ENCODE data around the gene ANO3.

Gene ANO3

DNA sequence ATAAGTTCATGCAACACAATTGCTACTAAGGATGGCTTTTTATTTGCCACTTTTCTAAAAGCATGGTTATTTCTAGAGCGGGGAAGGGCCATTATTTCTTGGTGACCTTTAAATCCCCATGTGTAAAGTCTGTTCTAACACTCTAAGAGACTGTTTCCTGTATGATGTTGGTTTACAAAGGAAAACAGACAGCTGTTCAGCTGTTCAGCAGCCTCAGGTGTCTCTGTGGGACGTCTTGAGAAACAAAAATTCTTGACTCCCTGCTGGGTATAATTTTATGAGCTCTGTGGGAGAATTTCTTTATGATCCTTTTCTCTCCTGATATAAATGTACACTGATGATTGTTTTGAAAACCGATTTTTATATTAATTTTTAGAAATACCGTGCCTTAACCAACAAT is 226.3 kb downstream of the ANO3 start:
- TF ChIP-seq CTCF (IDR thresholded peaks at IDR 0.05; ENCODE audit: borderline replicate concordance, insufficient read depth, low read depth, low read length), result no peak
- H3K4me3 ChIP-seq (ENCODE audit: low read depth, low read length), result no peak overlapping the region

DNA sequence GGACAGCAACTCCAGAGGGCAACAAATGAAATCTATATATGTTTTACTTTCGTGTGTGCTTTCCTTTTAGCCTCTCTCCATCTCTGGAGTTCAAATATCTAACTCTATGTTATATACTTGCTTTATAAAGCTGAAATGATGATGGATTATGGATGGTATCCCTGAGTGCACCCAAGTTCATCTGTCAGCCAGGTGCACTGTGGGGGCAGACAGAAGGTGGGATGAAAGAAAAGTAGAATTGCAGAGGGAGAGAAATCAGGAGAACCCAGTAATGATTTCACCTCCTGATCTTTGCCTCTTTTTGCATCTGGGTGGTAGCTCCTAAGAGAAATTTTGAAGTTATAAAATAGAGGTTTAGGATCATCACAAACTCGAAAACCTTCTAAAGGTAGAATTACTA is 237.7 kb downstream of the ANO3 start:
- H3K4me3 ChIP-seq (ENCODE audit: low read depth, low read length), result no peak overlapping the region
- no peak for TF ChIP-seq CTCF (IDR thresholded peaks at IDR 0.05; ENCODE audit: borderline replicate concordance, insufficient read depth, low read depth, low read length)

GRCh38 chr11:26571861-26572654 is 240.1 kb downstream of the ANO3 start, which contains the start of gene MUC15:
Gene MUC15 (minus strand): TSS chr11:26572263. CDS start chr11:26567094, 5,169 bp downstream.
- no peak for TF ChIP-seq CTCF (IDR thresholded peaks at IDR 0.05; ENCODE audit: borderline replicate concordance, insufficient read depth, low read depth, low read length)
- H3K4me3 ChIP-seq (ENCODE audit: low read depth, low read length), result no peak within 1 kb of the TSS

- no peak for TF ChIP-seq CTCF (IDR thresholded peaks at IDR 0.05; ENCODE audit: borderline replicate concordance, insufficient read depth, low read depth, low read length)
- no peak overlapping the region for H3K4me3 ChIP-seq (ENCODE audit: low read depth, low read length)
These were observed 241.0 kb downstream of the ANO3 start for GRCh38 chr11:26572770-26573402.

GRCh38 chr11:26573896-26574295 is 242.0 kb downstream of the ANO3 start:
- TF ChIP-seq CTCF (IDR thresholded peaks at IDR 0.05; ENCODE audit: borderline replicate concordance, insufficient read depth, low read depth, low read length), result no peak
- H3K4me3 ChIP-seq (ENCODE audit: low read depth, low read length), result no peak overlapping the region

GRCh38 chr11:26575946-26576345 is 244.0 kb downstream of the ANO3 start:
- TF ChIP-seq CTCF (IDR thresholded peaks at IDR 0.05; ENCODE audit: borderline replicate concordance, insufficient read depth, low read depth, low read length), result no peak
- no peak overlapping the region for H3K4me3 ChIP-seq (ENCODE audit: low read depth, low read length)
